Body of pancreas (tissue), 4 donors: ENCODE data around the gene OLIG1.

ENCODE experiments used
- POLR2A ChIP-seq, 3 donors: fragments of 450-650 bp; IDR thresholded peaks; one replicate each; pipeline ENCODE4 v1.6.1; 2016; ENCODE audit warnings: antibody characterized with exemption in 3 of 3, mild to moderate bottlenecking in 2 of 3
- TF ChIP-seq, protein P1 (sequence below), 7 experiments: fragments of 450-650 bp in 4 of 7; fragments of 200-600 bp in 3 of 7; sonication (generic) in 3 of 7; IDR thresholded peaks; one replicate each; pipeline ENCODE4 v1.5.1; 2016 to 2019; ENCODE audit warnings: antibody characterized with exemption in 7 of 7

DNA sequence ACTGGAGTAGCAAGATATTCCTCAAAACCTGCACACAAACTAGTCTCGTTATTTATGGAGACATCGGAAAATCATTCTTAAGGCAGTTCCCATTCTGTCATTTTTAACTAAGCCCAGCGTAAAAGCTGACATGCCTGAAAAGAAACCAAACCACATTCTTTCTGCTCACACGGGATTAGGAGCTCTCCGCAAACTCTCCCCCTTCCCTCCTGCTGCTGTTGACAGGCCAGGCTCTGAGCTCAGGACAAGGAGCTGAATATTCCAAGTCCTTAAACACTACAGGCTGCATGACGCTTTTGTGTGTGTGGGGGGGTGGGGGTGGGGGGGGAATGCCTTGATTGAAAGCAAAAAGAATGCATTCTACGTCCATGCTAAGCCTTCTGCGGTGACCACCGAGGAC, 5.2 kb downstream of the OLIG1 start:
- TF ChIP-seq, protein P1, sequence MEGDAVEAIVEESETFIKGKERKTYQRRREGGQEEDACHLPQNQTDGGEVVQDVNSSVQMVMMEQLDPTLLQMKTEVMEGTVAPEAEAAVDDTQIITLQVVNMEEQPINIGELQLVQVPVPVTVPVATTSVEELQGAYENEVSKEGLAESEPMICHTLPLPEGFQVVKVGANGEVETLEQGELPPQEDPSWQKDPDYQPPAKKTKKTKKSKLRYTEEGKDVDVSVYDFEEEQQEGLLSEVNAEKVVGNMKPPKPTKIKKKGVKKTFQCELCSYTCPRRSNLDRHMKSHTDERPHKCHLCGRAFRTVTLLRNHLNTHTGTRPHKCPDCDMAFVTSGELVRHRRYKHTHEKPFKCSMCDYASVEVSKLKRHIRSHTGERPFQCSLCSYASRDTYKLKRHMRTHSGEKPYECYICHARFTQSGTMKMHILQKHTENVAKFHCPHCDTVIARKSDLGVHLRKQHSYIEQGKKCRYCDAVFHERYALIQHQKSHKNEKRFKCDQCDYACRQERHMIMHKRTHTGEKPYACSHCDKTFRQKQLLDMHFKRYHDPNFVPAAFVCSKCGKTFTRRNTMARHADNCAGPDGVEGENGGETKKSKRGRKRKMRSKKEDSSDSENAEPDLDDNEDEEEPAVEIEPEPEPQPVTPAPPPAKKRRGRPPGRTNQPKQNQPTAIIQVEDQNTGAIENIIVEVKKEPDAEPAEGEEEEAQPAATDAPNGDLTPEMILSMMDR (IDR thresholded peaks at IDR 0.05): no peak
- TF ChIP-seq POLR2A (IDR thresholded peaks at IDR 0.05): no peak
